Erythroblast (primary cell): ENCODE results near the gene C1QL2.

Experiments used
- GATA1 ChIP-seq: IDR thresholded peaks from 2 replicates; pipeline ENCODE4 v1.6.1; 2011; ENCODE audit warnings: low read depth, mild to moderate bottlenecking, control low read depth, low read length, moderate library complexity
- POLR2A ChIP-seq: IDR thresholded peaks from 2 replicates; pipeline ENCODE4 v1.6.1; 2011; ENCODE audit warnings: mild to moderate bottlenecking, low read length

- TF ChIP-seq POLR2A (no peak), GATA1 (no peak)
These were observed 36.5 kb upstream of the C1QL2 start for GRCh38 chr2:119195001-119195400.
